Neuronal stem cell (in vitro differentiated cells): ENCODE measurements around the gene IP6K2.
"Not testable (repeated sequence)": the region's sequence is repeated elsewhere in the genome, so short reads cannot be mapped to it uniquely, and the experiment has no call there.

Experiments used
- DNase-seq: peaks from one replicate; pipeline ENCODE4 v3.0.0-alpha.2; 2013; ENCODE audit warnings: low spot score
- H2AFZ ChIP-seq: one replicate; pipeline ENCODE4 v1.6.1; 2013; ENCODE audit warnings: mild to moderate bottlenecking, low read length, inconsistent platforms
- H2AK5ac ChIP-seq: 2 replicates; pipeline ENCODE4 v1.6.1; 2013; ENCODE audit warnings: low read depth, mild to moderate bottlenecking, inconsistent platforms, low read length, moderate library complexity, mixed read lengths
- H2BK120ac ChIP-seq: 2 replicates; pipeline ENCODE4 v1.6.1; 2013; ENCODE audit warnings: low read depth, mild to moderate bottlenecking, inconsistent platforms, low read length, moderate library complexity, mixed read lengths
- H2BK12ac ChIP-seq: one replicate; pipeline ENCODE4 v1.6.1; 2013; ENCODE audit warnings: low read length, inconsistent platforms
- H2BK15ac ChIP-seq: 2 replicates; pipeline ENCODE4 v1.6.1; 2013; ENCODE audit warnings: mild to moderate bottlenecking, low read length, inconsistent platforms, mixed read lengths
- H2BK5ac ChIP-seq: one replicate; pipeline ENCODE4 v1.6.1; 2013; ENCODE audit warnings: inconsistent platforms, mild to moderate bottlenecking, low read length, moderate library complexity
- H3K14ac ChIP-seq: one replicate; pipeline ENCODE4 v1.6.1; 2013; ENCODE audit warnings: low read length, inconsistent platforms
- H3K18ac ChIP-seq: 2 replicates; pipeline ENCODE4 v1.6.1; 2013; ENCODE audit warnings: low read length, inconsistent platforms
- H3K23ac ChIP-seq: 2 replicates; pipeline ENCODE4 v1.6.1; 2013; ENCODE audit warnings: low read depth, mild to moderate bottlenecking, mixed read lengths, low read length, inconsistent platforms; ENCODE audit not compliant: poor library complexity
- H3K27ac ChIP-seq: replicated peaks from 3 replicates; pipeline ENCODE4 v1.5.1; 2013; ENCODE audit warnings: low read length, inconsistent platforms
- H3K27me3 ChIP-seq, 3 experiments: 2 replicates each; pipeline ENCODE4 v1.6.1; 2013; ENCODE audit warnings: low read length in 3 of 3, mild to moderate bottlenecking in 2 of 3, inconsistent platforms in 1 of 3, low read depth in 1 of 3, mixed read lengths in 1 of 3, moderate library complexity in 1 of 3; ENCODE audit not compliant: control insufficient read depth in 3 of 3, insufficient read depth in 3 of 3
- H3K36me3 ChIP-seq, 2 donors: replicated peaks in 1 of 2; 2 replicates each; pipeline ENCODE4 v1.6.1; 2013; ENCODE audit warnings: low read length in 2 of 2; ENCODE audit not compliant: control insufficient read depth in 2 of 2, insufficient read depth in 2 of 2
- H3K4ac ChIP-seq: 2 replicates; pipeline ENCODE4 v1.6.1; 2013; ENCODE audit warnings: inconsistent platforms, mild to moderate bottlenecking, low read length, moderate library complexity
- H3K4me1 ChIP-seq, 2 donors: 1 replicate in 1 of 2; 2 replicates in 1 of 2; pipeline ENCODE4 v1.6.1; 2013; ENCODE audit warnings: low read length in 2 of 2, low read depth in 1 of 2; ENCODE audit not compliant: control insufficient read depth in 2 of 2, insufficient read depth in 1 of 2
- H3K4me2 ChIP-seq: one replicate; pipeline ENCODE4 v1.6.1; 2013; ENCODE audit warnings: mild to moderate bottlenecking, low read length, inconsistent platforms; ENCODE audit not compliant: insufficient read depth, poor library complexity, severe bottlenecking
- H3K4me3 ChIP-seq, 2 donors: 2 replicates each; pipeline ENCODE4 v1.5.1; 2013; ENCODE audit warnings: low read length in 2 of 2, mild to moderate bottlenecking in 2 of 2, inconsistent platforms in 1 of 2, moderate library complexity in 1 of 2
- H3K79me1 ChIP-seq: one replicate; pipeline ENCODE4 v1.6.1; 2013; ENCODE audit warnings: low read depth, mild to moderate bottlenecking, inconsistent platforms, low read length, moderate library complexity
- H3K9ac ChIP-seq: one replicate; pipeline ENCODE4 v1.6.1; 2013; ENCODE audit warnings: mild to moderate bottlenecking, low read depth, low read length, inconsistent platforms; ENCODE audit not compliant: poor library complexity
- H3K9me3 ChIP-seq, 2 donors: replicated peaks in 1 of 2; 2 replicates each; pipeline versions ENCODE3 to v1.6.1; 2013; ENCODE audit warnings: low read length in 2 of 2, mild to moderate bottlenecking in 2 of 2, inconsistent platforms in 1 of 2, low read depth in 1 of 2, mixed read lengths in 1 of 2, moderate library complexity in 1 of 2; ENCODE audit not compliant: control insufficient read depth in 2 of 2, insufficient read depth in 1 of 2
- H4K8ac ChIP-seq: one replicate; pipeline ENCODE4 v1.6.1; 2013; ENCODE audit warnings: low read depth, mild to moderate bottlenecking, inconsistent platforms, low read length, moderate library complexity
- H4K91ac ChIP-seq: one replicate; pipeline ENCODE4 v1.6.1; 2013; ENCODE audit warnings: low read length, low read depth, mild to moderate bottlenecking, inconsistent platforms; ENCODE audit not compliant: poor library complexity
- whole genome bisulfite sequencing, 2 donors: extraction: QIAGEN DNeasy Blood & Tissue Kit; methylation state at CpG; one replicate each; pipeline ENCODE4 v1.1.7; 2013; ENCODE audit warnings: missing lambda C conversion rate in 2 of 2, mixed read lengths in 1 of 2; ENCODE audit not compliant: insufficient read length in 2 of 2, insufficient replicate concordance in 1 of 2; ENCODE audit errors: extremely low coverage in 2 of 2; 5-methylcytosine and 5-hydroxymethylcytosine counted together

IP6K2 gene

GRCh38 chr3:48759531-48759930 lies 42.5 kb upstream of the IP6K2 start:
- H3K27me3 ChIP-seq, H3K4me1 ChIP-seq, H3K18ac ChIP-seq, H3K4me3 ChIP-seq, H3K36me3 ChIP-seq, H3K4ac ChIP-seq, H3K23ac ChIP-seq, H4K91ac ChIP-seq, H3K27ac ChIP-seq, H3K14ac ChIP-seq, H2BK120ac ChIP-seq, H2AFZ ChIP-seq, H4K8ac ChIP-seq, H2BK5ac ChIP-seq, H3K9me3 ChIP-seq, H3K4me2 ChIP-seq, H3K9ac ChIP-seq, DNase-seq, H2BK15ac ChIP-seq, H3K79me1 ChIP-seq, H2BK12ac ChIP-seq, H2AK5ac ChIP-seq: not testable (repeated sequence)
- WGBS, 2 donors, result no CpG with 5 or more reads among the region's 6 CpGs

DNA sequence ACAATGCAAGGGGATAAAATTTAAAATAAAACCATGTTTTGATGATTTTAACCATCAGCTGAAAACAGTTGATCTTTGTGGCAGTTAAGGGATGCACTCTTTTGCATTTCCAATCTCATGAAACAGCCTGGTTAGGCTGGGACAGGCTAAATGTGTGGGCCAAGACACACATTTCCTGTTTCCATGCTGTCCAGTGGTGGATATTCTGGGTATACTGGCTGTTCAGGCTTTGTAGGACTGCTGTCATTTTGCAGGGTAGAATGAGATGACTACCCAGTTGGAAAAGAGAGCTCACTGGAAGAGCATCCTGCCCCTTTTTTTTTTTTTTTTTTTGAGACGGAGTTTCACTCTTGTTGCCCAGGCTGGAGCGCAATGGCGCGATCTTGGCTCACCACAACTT lies 42.0 kb upstream of the IP6K2 start:
- no peaks in the 10 kb centered on the region for H3K27me3 ChIP-seq
- H3K14ac ChIP-seq, result no peak overlapping the region
- no peak overlapping the region for H2BK12ac ChIP-seq
- no peak overlapping the region for H3K23ac ChIP-seq
- H3K9me3 ChIP-seq, result no peaks in the 10 kb centered on the region
- H2BK15ac ChIP-seq, result no peak overlapping the region
- no peak overlapping the region for H3K4me3 ChIP-seq
- H3K79me1 ChIP-seq, result no peaks in the 10 kb centered on the region
- peaks cover 1 to 3% of the 10 kb centered on the region in 2 donors for H3K36me3 ChIP-seq
- H3K4ac ChIP-seq, result no peak overlapping the region
- no peak overlapping the region for H3K18ac ChIP-seq
- no peak overlapping the region for H3K27ac ChIP-seq
- H2AFZ ChIP-seq, result no peak overlapping the region
- H3K9ac ChIP-seq, result no peak overlapping the region
- DNase-seq, result no peak
- no CpG with 5 or more reads among the region's 4 CpGs for WGBS, 2 donors
- no peak overlapping the region for H4K91ac ChIP-seq
- no peak overlapping the region for H3K4me2 ChIP-seq
- peaks cover 4 to 7% of the 10 kb centered on the region in 2 donors for H3K4me1 ChIP-seq
- H2AK5ac ChIP-seq, result no peak overlapping the region
- no peak overlapping the region for H2BK5ac ChIP-seq
- H4K8ac ChIP-seq, result no peak overlapping the region
- H2BK120ac ChIP-seq, result no peak overlapping the region

GRCh38 chr3:48756640-48757039 lies 39.6 kb upstream of the IP6K2 start:
- no peak for DNase-seq
- H3K27ac ChIP-seq, result no peak overlapping the region
- no peak overlapping the region for H2AFZ ChIP-seq
- no CpG with 5 or more reads among the region's 5 CpGs for WGBS, 2 donors
- H4K91ac ChIP-seq, result no peak overlapping the region
- no peak overlapping the region for H4K8ac ChIP-seq
- H3K4me3 ChIP-seq, result no peak overlapping the region
- no peak overlapping the region for H3K14ac ChIP-seq
- H2BK15ac ChIP-seq, result no peak overlapping the region
- H3K4me2 ChIP-seq, result no peak overlapping the region
- no peak overlapping the region for H3K4ac ChIP-seq
- no peak overlapping the region for H2BK120ac ChIP-seq
- H2BK5ac ChIP-seq, result no peak overlapping the region
- peaks cover 4 to 7% of the 10 kb centered on the region in 2 donors for H3K4me1 ChIP-seq
- no peaks in the 10 kb centered on the region for H3K9me3 ChIP-seq
- peaks cover 3% of the 10 kb centered on the region in 2 donors for H3K36me3 ChIP-seq
- H3K9ac ChIP-seq, result no peak overlapping the region
- H3K79me1 ChIP-seq, result no peaks in the 10 kb centered on the region
- no peak overlapping the region for H2AK5ac ChIP-seq
- H2BK12ac ChIP-seq, result no peak overlapping the region
- H3K27me3 ChIP-seq, result no peaks in the 10 kb centered on the region
- no peak overlapping the region for H3K18ac ChIP-seq
- H3K23ac ChIP-seq, result no peak overlapping the region

- Histone ChIP-seq H3K27ac (no peak overlapping the region), H2BK5ac (no peak overlapping the region), H3K9me3 (no peaks in the 10 kb centered on the region), H3K14ac (no peak overlapping the region), H2AFZ (no peak overlapping the region), H2BK15ac (no peak overlapping the region), H3K4me2 (no peak overlapping the region), H3K18ac (no peak overlapping the region), H2AK5ac (no peak overlapping the region), H3K27me3 (no peaks in the 10 kb centered on the region), H3K4me1 (peaks cover 0 to 3% of the 10 kb centered on the region in 2 donors), H4K8ac (no peak overlapping the region), H3K4ac (no peak overlapping the region), H3K36me3 (peaks cover 2 to 14% of the 10 kb centered on the region in 2 donors), H4K91ac (no peak overlapping the region), H3K9ac (no peak overlapping the region), H3K23ac (no peak overlapping the region), H2BK120ac (no peak overlapping the region), H2BK12ac (no peak overlapping the region), H3K79me1 (no peaks in the 10 kb centered on the region), H3K4me3 (no peak overlapping the region)
- no CpG with 5 or more reads among the region's 1 CpG for WGBS, 2 donors
- DNase-seq, result no peak
Measured at GRCh38 chr3:48750856-48751255, 33.8 kb upstream of the IP6K2 start.
